Karpas-422 (cell line): Measurements from ENCODE around the gene GNG14. TPM values are rescaled to one million over a fixed set of nuclear protein-coding genes. Genes with fewer than 3 reads are reported as not detected.
A peak's percentile ranks its signal among the peaks of the same experiment; 100 is the strongest.

Experiments used
- DNase-seq: peaks from one replicate; pipeline ENCODE4 v3.0.0-alpha.2; 2015
- H2AFZ ChIP-seq: fragments of 200-600 bp; sonication (generic); 2 replicates; pipeline ENCODE4 v1.6.1; 2014; ENCODE audit warnings: antibody characterized with exemption, low read length, mixed read lengths
- H3K27ac ChIP-seq: fragments of 200-600 bp; sonication (generic); 2 replicates; pipeline ENCODE4 v1.5.1; 2014; ENCODE audit warnings: mild to moderate bottlenecking, low read length, moderate library complexity
- H3K27me3 ChIP-seq: fragments of 200-600 bp; sonication (generic); 2 replicates; pipeline ENCODE4 v1.6.1; 2014; ENCODE audit warnings: low read length, mixed read lengths
- H3K36me3 ChIP-seq: fragments of 200-600 bp; sonication (generic); 2 replicates; pipeline ENCODE4 v1.6.1; 2014; ENCODE audit warnings: low read length, mixed read lengths; ENCODE audit not compliant: insufficient read depth
- H3K4me1 ChIP-seq: fragments of 200-600 bp; sonication (generic); 2 replicates; pipeline ENCODE4 v1.6.1; 2014; ENCODE audit warnings: mild to moderate bottlenecking, low read length, mixed read lengths
- H3K4me2 ChIP-seq: fragments of 200-600 bp; sonication (generic); 2 replicates; pipeline ENCODE4 v1.6.1; 2014; ENCODE audit warnings: low read length, low read depth, mild to moderate bottlenecking; ENCODE audit not compliant: poor library complexity, severe bottlenecking
- H3K4me3 ChIP-seq: fragments of 200-600 bp; sonication (generic); 2 replicates; pipeline ENCODE4 v1.5.1; 2014; ENCODE audit warnings: mild to moderate bottlenecking, antibody characterized with exemption, low read length, mixed read lengths
- H3K79me2 ChIP-seq: fragments of 200-600 bp; sonication (generic); 2 replicates; pipeline ENCODE4 v1.6.1; 2014; ENCODE audit warnings: mild to moderate bottlenecking, low read length, mixed read lengths
- H3K9ac ChIP-seq: fragments of 200-600 bp; sonication (generic); 2 replicates; pipeline ENCODE4 v1.6.0; 2014; ENCODE audit warnings: low read length
- H3K9me2 ChIP-seq: fragments of 200-600 bp; sonication (generic), shearing (Covaris generic); replicated peaks from 2 replicates; pipeline ENCODE4 v1.6.0; 2014; ENCODE audit warnings: mild to moderate bottlenecking, low read length, moderate library complexity; ENCODE audit not compliant: insufficient read depth
- H3K9me3 ChIP-seq: fragments of 300-700, 200-600 bp; sonication (generic); 2 replicates; pipeline ENCODE4 v1.6.1; 2014; ENCODE audit warnings: low read length, mixed read lengths
- H4K20me1 ChIP-seq: fragments of 200-600 bp; sonication (generic); 2 replicates; pipeline ENCODE4 v1.6.1; 2014; ENCODE audit warnings: mild to moderate bottlenecking, antibody characterized with exemption, low read length, low read depth; ENCODE audit not compliant: insufficient read depth
- total RNA-seq: library from RNA; depleted of rRNA; stranded (reverse); fragments of >200 nt; shearing (Covaris generic); gene quantifications from 2 replicates; pipeline ENCODE4 v1.2.3, GENCODE V29; 2014; ENCODE audit warnings: low replicate concordance

The GNG14 gene
- total RNA-seq, 1 experiment from 2014 or later = not detected

GRCh38 chr19:12647490-12648071, 40.2 kb upstream of the GNG14 start:
- H3K4me3 ChIP-seq = no peak overlapping the region
- no peaks in the 10 kb centered on the region for H4K20me1 ChIP-seq
- no peak overlapping the region for H3K4me2 ChIP-seq
- peaks cover 19% of the 10 kb centered on the region for H3K36me3 ChIP-seq
- no peaks in the 10 kb centered on the region for H3K4me1 ChIP-seq
- no peaks in the 10 kb centered on the region for H3K9me2 ChIP-seq
- H3K27me3 ChIP-seq = no peaks in the 10 kb centered on the region
- no peak overlapping the region for H2AFZ ChIP-seq
- no peaks in the 10 kb centered on the region for H3K9me3 ChIP-seq
- no peak overlapping the region for H3K9ac ChIP-seq
- peak; percentile 74 for DNase-seq
- no peaks in the 10 kb centered on the region for H3K79me2 ChIP-seq
- no peak overlapping the region for H3K27ac ChIP-seq

- H3K4me3 ChIP-seq = no peak overlapping the region
- H3K4me1 ChIP-seq = no peaks in the 10 kb centered on the region
- H2AFZ ChIP-seq = no peak overlapping the region
- H3K4me2 ChIP-seq = no peak overlapping the region
- H3K36me3 ChIP-seq = peaks cover 19% of the 10 kb centered on the region
- no peak overlapping the region for H3K9ac ChIP-seq
- DNase-seq = no peak
- no peaks in the 10 kb centered on the region for H4K20me1 ChIP-seq
- H3K9me2 ChIP-seq = no peaks in the 10 kb centered on the region
- no peaks in the 10 kb centered on the region for H3K9me3 ChIP-seq
- no peaks in the 10 kb centered on the region for H3K79me2 ChIP-seq
- no peak overlapping the region for H3K27ac ChIP-seq
- H3K27me3 ChIP-seq = no peaks in the 10 kb centered on the region
Measured at GRCh38 chr19:12648088-12648487, 39.7 kb upstream of the GNG14 start.

DNA sequence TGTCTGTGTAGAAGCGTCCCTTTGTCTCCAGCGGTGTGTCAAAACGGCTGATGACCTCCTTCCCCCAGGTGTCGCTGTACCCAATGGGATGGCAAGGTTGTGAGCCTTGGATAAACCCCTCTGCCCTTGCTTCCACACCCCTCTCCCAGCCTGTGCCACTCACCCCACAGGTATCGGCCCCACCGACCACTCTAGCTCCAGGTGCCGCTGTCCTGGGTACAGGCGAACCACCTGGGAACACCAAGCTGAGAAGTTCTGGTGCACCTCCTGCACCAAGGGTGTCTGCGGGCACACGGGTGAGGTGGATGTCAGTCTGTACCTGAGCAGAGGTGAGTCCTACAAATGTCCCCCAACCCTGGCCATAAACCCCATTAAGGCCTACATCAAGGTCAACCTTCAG, 37.9 kb upstream of the GNG14 start:
- DNase-seq = no peak
- no peak overlapping the region for H3K9ac ChIP-seq
- no peak overlapping the region for H3K27ac ChIP-seq
- H3K4me2 ChIP-seq = no peak overlapping the region
- no peak overlapping the region for H2AFZ ChIP-seq
- no peaks in the 10 kb centered on the region for H4K20me1 ChIP-seq
- H3K9me3 ChIP-seq = no peaks in the 10 kb centered on the region
- no peaks in the 10 kb centered on the region for H3K9me2 ChIP-seq
- no peaks in the 10 kb centered on the region for H3K27me3 ChIP-seq
- no peaks in the 10 kb centered on the region for H3K79me2 ChIP-seq
- H3K36me3 ChIP-seq = peaks cover 22% of the 10 kb centered on the region
- H3K4me3 ChIP-seq = no peak overlapping the region
- no peaks in the 10 kb centered on the region for H3K4me1 ChIP-seq

GRCh38 chr19:12652219-12652618, 35.6 kb upstream of the GNG14 start:
- no peaks in the 10 kb centered on the region for H3K4me1 ChIP-seq
- H3K4me3 ChIP-seq = no peak overlapping the region
- no peak overlapping the region for H2AFZ ChIP-seq
- H3K9me3 ChIP-seq = no peaks in the 10 kb centered on the region
- H3K27me3 ChIP-seq = no peaks in the 10 kb centered on the region
- H3K36me3 ChIP-seq = peaks cover 40% of the 10 kb centered on the region
- H3K79me2 ChIP-seq = no peaks in the 10 kb centered on the region
- DNase-seq = no peak
- no peaks in the 10 kb centered on the region for H4K20me1 ChIP-seq
- no peak overlapping the region for H3K9ac ChIP-seq
- H3K4me2 ChIP-seq = no peak overlapping the region
- H3K9me2 ChIP-seq = no peaks in the 10 kb centered on the region
- H3K27ac ChIP-seq = no peak overlapping the region

GRCh38 chr19:12655546-12655945, 32.3 kb upstream of the GNG14 start:
- no peak overlapping the region for H3K27ac ChIP-seq
- H3K4me3 ChIP-seq = no peak overlapping the region
- no peaks in the 10 kb centered on the region for H3K9me3 ChIP-seq
- peaks cover 45% of the 10 kb centered on the region for H3K36me3 ChIP-seq
- no peak overlapping the region for H3K4me2 ChIP-seq
- no peaks in the 10 kb centered on the region for H3K27me3 ChIP-seq
- H3K9ac ChIP-seq = no peak overlapping the region
- no peak for DNase-seq
- no peaks in the 10 kb centered on the region for H4K20me1 ChIP-seq
- H3K9me2 ChIP-seq = no peaks in the 10 kb centered on the region
- H3K4me1 ChIP-seq = no peaks in the 10 kb centered on the region
- no peaks in the 10 kb centered on the region for H3K79me2 ChIP-seq
- H2AFZ ChIP-seq = no peak overlapping the region

DNA sequence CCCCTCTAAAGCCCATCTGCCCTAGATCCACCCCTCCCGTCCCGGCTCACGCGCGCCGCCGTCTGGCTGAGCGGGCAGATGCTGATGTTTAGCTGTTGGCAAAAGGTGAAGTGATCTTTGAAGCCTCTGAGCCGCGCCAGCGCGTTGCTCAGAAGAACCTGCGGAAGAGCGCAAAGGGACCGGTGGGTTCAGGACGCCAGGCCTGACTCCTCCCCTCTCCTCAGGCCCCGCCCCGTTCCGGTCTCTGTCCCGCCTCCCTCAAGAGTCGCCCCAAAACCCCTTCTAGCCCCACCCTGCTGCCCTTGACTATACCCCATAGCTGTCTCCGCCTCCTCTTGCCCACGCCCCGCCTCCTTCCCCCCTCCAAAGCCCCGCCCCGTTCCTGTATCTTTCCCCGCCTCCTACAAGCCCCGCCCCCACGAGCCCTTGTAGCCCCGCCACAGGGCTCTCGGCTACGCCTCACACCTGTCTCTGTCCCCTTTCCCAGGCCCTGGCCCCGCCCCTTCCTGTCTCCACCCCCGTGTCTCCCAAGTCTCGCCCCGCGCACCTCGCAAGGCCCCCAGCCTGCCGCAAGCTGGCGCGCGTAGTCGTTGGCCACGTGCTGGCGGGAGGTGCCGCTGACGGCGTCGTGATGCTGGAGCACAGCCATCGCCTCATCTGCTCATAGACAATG, 30.8 kb upstream of the GNG14 start:
- Histone ChIP-seq H3K4me2 (no peak overlapping the region), H3K36me3 (peaks cover 37% of the 10 kb centered on the region), H3K4me1 (no peaks in the 10 kb centered on the region), H3K9ac (no peak overlapping the region), H3K9me3 (no peaks in the 10 kb centered on the region), H3K79me2 (no peaks in the 10 kb centered on the region), H3K27me3 (no peaks in the 10 kb centered on the region), H2AFZ (no peak overlapping the region), H3K4me3 (no peak overlapping the region), H3K9me2 (no peaks in the 10 kb centered on the region), H3K27ac (no peak overlapping the region), H4K20me1 (no peaks in the 10 kb centered on the region)
- DNase-seq = peak; percentile 71

- no peak for DNase-seq
- Histone ChIP-seq H3K9ac (no peak overlapping the region), H3K79me2 (peaks cover under 1% of the 10 kb centered on the region; the same call in 1 of the 2 replicates), H3K9me2 (no peaks in the 10 kb centered on the region), H3K9me3 (no peaks in the 10 kb centered on the region), H3K27me3 (no peaks in the 10 kb centered on the region), H4K20me1 (no peaks in the 10 kb centered on the region), H3K4me3 (no peak overlapping the region), H3K36me3 (peaks cover 39% of the 10 kb centered on the region), H2AFZ (no peak overlapping the region), H3K4me1 (no peaks in the 10 kb centered on the region), H3K4me2 (no peak overlapping the region), H3K27ac (no peak overlapping the region)
Measured at GRCh38 chr19:12657966-12658365, 29.8 kb upstream of the GNG14 start.

GRCh38 chr19:12660980-12661379, 26.8 kb upstream of the GNG14 start:
- H3K9me2 ChIP-seq = no peaks in the 10 kb centered on the region
- H3K27me3 ChIP-seq = no peaks in the 10 kb centered on the region
- H3K4me2 ChIP-seq = no peak overlapping the region
- no peak for DNase-seq
- no peak overlapping the region for H3K4me3 ChIP-seq
- peaks cover 46% of the 10 kb centered on the region for H3K36me3 ChIP-seq
- peaks cover 28% of the 10 kb centered on the region for H3K79me2 ChIP-seq
- H3K27ac ChIP-seq = no peak overlapping the region
- no peaks in the 10 kb centered on the region for H4K20me1 ChIP-seq
- no peaks in the 10 kb centered on the region for H3K9me3 ChIP-seq
- no peak overlapping the region for H3K9ac ChIP-seq
- H3K4me1 ChIP-seq = peaks cover 17% of the 10 kb centered on the region
- no peak overlapping the region for H2AFZ ChIP-seq
